HepG2 (cell line): ENCODE results near the gene ATG7. TPM values are rescaled to one million over a fixed set of nuclear protein-coding genes. Genes with fewer than 3 reads are reported as not detected.

Experiments
- AGO1 ChIP-seq: fragments of 200-400 bp; formaldehyde crosslinking; IDR thresholded peaks from 2 replicates; pipeline ENCODE4 v1.6.1; 2017; ENCODE audit warnings: mild to moderate bottlenecking, low read depth, low read length, moderate library complexity; ENCODE audit not compliant: poor library complexity, severe bottlenecking
- BCL6 ChIP-seq: IDR thresholded peaks from 2 replicates; pipeline ENCODE4 v1.6.1; 2016; ENCODE audit warnings: missing genetic modification reagents, missing compliant biosample characterization
- ESRRA ChIP-seq: sonication (generic); formaldehyde crosslinking; IDR thresholded peaks from 2 replicates; pipeline ENCODE4 v1.5.1; 2020; ENCODE audit warnings: mild to moderate bottlenecking, low read depth, missing genetic modification reagents
- FLYWCH1 ChIP-seq: sonication (generic); formaldehyde crosslinking; IDR thresholded peaks from 2 replicates; pipeline ENCODE4 v1.8.1; 2023; ENCODE audit warnings: mild to moderate bottlenecking, missing genetic modification reagents
- FOSL2 ChIP-seq: sonication (generic); formaldehyde crosslinking; IDR thresholded peaks from 2 replicates; pipeline ENCODE4 v1.4.0; 2020; ENCODE audit warnings: missing genetic modification reagents
- HNRNPH1 ChIP-seq: fragments of 200-400 bp; formaldehyde crosslinking; optimal IDR thresholded peaks from 2 replicates; pipeline ENCODE3; 2017; ENCODE audit warnings: mild to moderate bottlenecking, low read depth, low read length
- MED13 ChIP-seq: sonication (generic); formaldehyde crosslinking; IDR thresholded peaks from 2 replicates; pipeline ENCODE4 v1.5.0; 2020; ENCODE audit warnings: missing genetic modification reagents
- NFIB ChIP-seq: sonication (generic); formaldehyde crosslinking; IDR thresholded peaks from 2 replicates; pipeline ENCODE4 v1.9.0; 2021; ENCODE audit warnings: missing genetic modification reagents, mild to moderate bottlenecking, borderline replicate concordance
- NR1H2 ChIP-seq: sonication (generic); formaldehyde crosslinking; IDR thresholded peaks from 2 replicates; pipeline ENCODE4 v1.8.1; 2022; ENCODE audit warnings: low read depth, missing genetic modification reagents, borderline replicate concordance
- POLR2AphosphoS5 ChIP-seq: IDR thresholded peaks from 2 replicates; pipeline ENCODE4 v1.6.1; 2012; ENCODE audit warnings: low read depth, low read length
- RARA ChIP-seq: IDR thresholded peaks from 2 replicates; pipeline ENCODE4 v1.6.1; 2016; ENCODE audit warnings: missing genetic modification reagents, missing compliant biosample characterization
- RXRA ChIP-seq: sonication (generic); formaldehyde crosslinking; IDR thresholded peaks from 2 replicates; pipeline ENCODE4 v1.5.1; 2020; ENCODE audit warnings: missing genetic modification reagents
- SRSF4 ChIP-seq: fragments of 200-400 bp; formaldehyde crosslinking; IDR thresholded peaks from one replicate; pipeline ENCODE4 v1.6.1; 2018; ENCODE audit warnings: mild to moderate bottlenecking, low read depth, low read length, moderate library complexity; ENCODE audit not compliant: poor library complexity, severe bottlenecking
- ZBTB40 ChIP-seq, 2 experiments: fragments of 450-650 bp in 1 of 2; sonication (generic) in 1 of 2; formaldehyde crosslinking in 1 of 2; IDR thresholded peaks; 2 replicates each; pipeline versions ENCODE4 v1.6.1 to v1.8.0; 2016 to 2022; ENCODE audit warnings: antibody characterized with exemption in 1 of 2, mild to moderate bottlenecking in 1 of 2, missing genetic modification reagents in 1 of 2
- ZBTB7A ChIP-seq: sonication (generic); formaldehyde crosslinking; IDR thresholded peaks from 2 replicates; pipeline ENCODE4 v1.8.0; 2022; ENCODE audit warnings: mild to moderate bottlenecking, missing genetic modification reagents
- ZNF460 ChIP-seq: sonication (generic); formaldehyde crosslinking; IDR thresholded peaks from 2 replicates; pipeline ENCODE4 v1.5.1; 2020; ENCODE audit warnings: missing genetic modification reagents, mild to moderate bottlenecking, borderline replicate concordance
- ZNF550 ChIP-seq: sonication (generic); formaldehyde crosslinking; IDR thresholded peaks from 2 replicates; pipeline ENCODE4 v1.4.0; 2020; ENCODE audit warnings: mild to moderate bottlenecking, missing genetic modification reagents, borderline replicate concordance
- ZNF577 ChIP-seq: sonication (generic); formaldehyde crosslinking; IDR thresholded peaks from 2 replicates; pipeline ENCODE4 v1.4.0; 2020; ENCODE audit warnings: mild to moderate bottlenecking, low read depth, missing genetic modification reagents, borderline replicate concordance
- ZNF800 ChIP-seq: sonication (generic); formaldehyde crosslinking; IDR thresholded peaks from 2 replicates; pipeline ENCODE4 v1.4.0; 2020; ENCODE audit warnings: missing genetic modification reagents
- ZSCAN12 ChIP-seq: sonication (generic); formaldehyde crosslinking; IDR thresholded peaks from 2 replicates; pipeline ENCODE4 v1.9.0; 2021; ENCODE audit warnings: mild to moderate bottlenecking, missing genetic modification reagents
- polyA plus RNA-seq, 8 experiments: library from polyadenylated mRNA; depleted of rRNA in 3 of 8; stranded (reverse) in 7 of 8; unstranded in 1 of 8; fragments of >200 nt; fragmentation: Illumina TruSeq in 4 of 8; extraction: Trizol in 4 of 8; gene quantifications; 2 replicates each; pipeline versions ENCODE4 v1.2.1 to v1.2.3, GENCODE V29; 2011 to 2016; ENCODE audit warnings: low read depth in 4 of 8, missing spikeins in 1 of 8, mixed read lengths in 1 of 8; ENCODE audit not compliant: insufficient read depth in 1 of 8
- total RNA-seq, 5 experiments: library from RNA; depleted of rRNA; stranded (reverse); fragments of >200 nt; fragmentation: Illumina TruSeq; extraction: Trizol; gene quantifications; 2 replicates each; pipeline ENCODE4 v1.2.3, GENCODE V29; 2016; ENCODE audit warnings: low read depth in 1 of 5

The ATG7 gene
- total and polyA plus RNA-seq, 2 of the 13 experiments (the other 11 are each of a cell fraction or from before 2014, with no cell fraction given), result 7.8 to 22.1 TPM

- no peak for TF ChIP-seq ZBTB40 (IDR thresholded peaks at IDR 0.05)
- TF ChIP-seq ZBTB40 (CRISPR knock-in tag; IDR thresholded peaks at IDR 0.05), result no peak
- no peak for TF ChIP-seq FLYWCH1 (CRISPR knock-in tag)
- TF ChIP-seq ZNF577 (CRISPR knock-in tag), result no peak
- no peak for TF ChIP-seq NR1H2 (CRISPR knock-in tag)
- peak; percentile 63 for TF ChIP-seq FOSL2 (CRISPR knock-in tag)
- TF ChIP-seq RXRA, result peak; percentile 68; the same call in 1 of the 2 replicates
- TF ChIP-seq NFIB, result no peak
- no peak for TF ChIP-seq ZBTB7A (CRISPR knock-in tag)
- no peak for TF ChIP-seq POLR2AphosphoS5
- no peak for TF ChIP-seq ESRRA (CRISPR knock-in tag)
- no peak for TF ChIP-seq ZSCAN12
- no peak for TF ChIP-seq ZNF460 (CRISPR knock-in tag)
- no peak; the same call in 1 of the 2 replicates for TF ChIP-seq RARA
- no peak for TF ChIP-seq ZNF550 (CRISPR knock-in tag)
- no peak for TF ChIP-seq AGO1
- no peak for TF ChIP-seq HNRNPH1
- TF ChIP-seq BCL6 (CRISPR knock-in tag), result peak; percentile 77
- no peak for TF ChIP-seq SRSF4
- TF ChIP-seq ZNF800 (CRISPR knock-in tag), result no peak
- TF ChIP-seq MED13 (CRISPR knock-in tag), result no peak
These were observed 321.3 kb downstream of the ATG7 start (continued) for GRCh38 chr3:11593318-11594034.
